ENCODE measurements around the gene ZEB2.

- no peak for TF ChIP-seq YY1 (IDR thresholded peaks at IDR 0.05)
- TF ChIP-seq CTCF (IDR thresholded peaks at IDR 0.05; ENCODE audit: low read depth, low read length, missing input control) = no peak
- TF ChIP-seq RAD21 (IDR thresholded peaks at IDR 0.05) = no peak
- no peak for TF ChIP-seq FOXA1 (IDR thresholded peaks at IDR 0.05)
- TF ChIP-seq JUND (IDR thresholded peaks at IDR 0.05) = no peak
- TF ChIP-seq ATF3 (IDR thresholded peaks at IDR 0.05) = no peak
- no peak for TF ChIP-seq TAF1 (conservative IDR thresholded peaks at IDR 0.05)
- TF ChIP-seq NR2F2 (IDR thresholded peaks at IDR 0.05) = no peak
- no peak for TF ChIP-seq REST (IDR thresholded peaks at IDR 0.05)
- no peak for TF ChIP-seq MAX (IDR thresholded peaks at IDR 0.05)
- TF ChIP-seq EGR1 (IDR thresholded peaks at IDR 0.05; ENCODE audit: low read depth in 2 of 2) = no peak
- TF ChIP-seq ZBTB33 (IDR thresholded peaks at IDR 0.05) = no peak
- TF ChIP-seq HNF4G (IDR thresholded peaks at IDR 0.05) = no peak
Observed at GRCh38 chr2:144451443-144451842, 68.5 kb downstream of the ZEB2 start.
